SU-DHL-6 (cell line): Measurements from ENCODE around the gene TXN2.
A peak's percentile ranks its signal among the peaks of the same experiment; 100 is the strongest.

Experiments
- H2AFZ ChIP-seq: fragments of 200-600 bp; sonication (generic); 2 replicates; pipeline ENCODE4 v1.6.1; 2014; ENCODE audit warnings: low read depth, mild to moderate bottlenecking, moderate library complexity, mixed read lengths, antibody characterized with exemption, low read length; ENCODE audit not compliant: severe bottlenecking
- H3F3A ChIP-seq: fragments of 200-600 bp; shearing (Covaris generic); 2 replicates; pipeline ENCODE4 v1.6.0; 2016; ENCODE audit warnings: antibody characterized with exemption, mild to moderate bottlenecking; ENCODE audit not compliant: insufficient read depth
- H3K27ac ChIP-seq: fragments of 200-600 bp; sonication (generic); 2 replicates; pipeline ENCODE4 v1.5.1; 2016; ENCODE audit warnings: low read depth, mild to moderate bottlenecking, low read length, moderate library complexity, mixed read lengths
- H3K27me3 ChIP-seq: fragments of 200-600 bp; sonication (generic), shearing (Covaris generic); 2 replicates; pipeline ENCODE4 v1.6.0; 2014; ENCODE audit warnings: mild to moderate bottlenecking, low read length
- H3K36me3 ChIP-seq: fragments of 200-600 bp; sonication (generic); 2 replicates; pipeline ENCODE4 v1.6.1; 2014; ENCODE audit warnings: mild to moderate bottlenecking, low read length, mixed read lengths
- H3K4me2 ChIP-seq: fragments of 300-600, 200-600 bp; shearing (Covaris generic), sonication (generic); 2 replicates; pipeline ENCODE4 v1.6.0; 2014; ENCODE audit warnings: low read length, low read depth, mild to moderate bottlenecking; ENCODE audit not compliant: poor library complexity, severe bottlenecking
- H3K4me3 ChIP-seq: fragments of 200-600 bp; sonication (generic); 2 replicates; pipeline ENCODE4 v1.5.1; 2014; ENCODE audit warnings: antibody characterized with exemption, low read length, mild to moderate bottlenecking, mixed read lengths; ENCODE audit not compliant: insufficient read depth, poor library complexity, severe bottlenecking
- H3K79me2 ChIP-seq: fragments of 200-600 bp; sonication (generic); 2 replicates; pipeline ENCODE4 v1.6.1; 2014; ENCODE audit warnings: mild to moderate bottlenecking, low read length, moderate library complexity; ENCODE audit not compliant: insufficient read depth
- H3K9ac ChIP-seq: fragments of 200-600 bp; sonication (generic); 2 replicates; pipeline ENCODE4 v1.7.0; 2014; ENCODE audit warnings: mild to moderate bottlenecking, low read length
- H3K9me2 ChIP-seq: fragments of 200-600 bp; sonication (generic); replicated peaks from 2 replicates; pipeline ENCODE4 v1.6.1; 2014; ENCODE audit warnings: low read length; ENCODE audit not compliant: insufficient read depth
- H3K9me3 ChIP-seq: fragments of 200-600 bp; sonication (generic); 2 replicates; pipeline ENCODE4 v1.6.1; 2014; ENCODE audit warnings: low read length, mixed read lengths; ENCODE audit not compliant: insufficient read depth
- H4K20me1 ChIP-seq: fragments of 200-600 bp; sonication (generic); 2 replicates; pipeline ENCODE4 v1.6.1; 2014; ENCODE audit warnings: low read depth, mild to moderate bottlenecking, antibody characterized with exemption, low read length, moderate library complexity, mixed read lengths
- CTCF ChIP-seq: fragments of 200-600 bp; sonication (generic); IDR thresholded peaks from one replicate; pipeline ENCODE4 v1.5.1; 2017; ENCODE audit warnings: antibody characterized with exemption, mild to moderate bottlenecking, low read length, moderate library complexity; ENCODE audit not compliant: insufficient read depth, poor library complexity, severe bottlenecking
- EZH2phosphoT487 ChIP-seq: fragments of 200-600 bp; sonication (generic), shearing (Covaris generic); conservative IDR thresholded peaks from 2 replicates; pipeline ENCODE4 v1.6.1; 2018; ENCODE audit warnings: mild to moderate bottlenecking, antibody characterized with exemption, low read length, moderate library complexity, mixed read lengths

The TXN2 gene

GRCh38 chr22:36492109-36492508 is 10.7 kb upstream of the TXN2 start:
- Histone ChIP-seq H3K4me3 (no peak overlapping the region), H4K20me1 (no peaks in the 10 kb centered on the region), H3K9ac (no peak overlapping the region), H3K36me3 (peaks cover 8% of the 10 kb centered on the region), H3K27me3 (no peaks in the 10 kb centered on the region), H3K9me2 (no peaks in the 10 kb centered on the region), H2AFZ (no peak overlapping the region), H3F3A (no peaks in the 10 kb centered on the region), H3K79me2 (no peaks in the 10 kb centered on the region), H3K4me2 (no peak overlapping the region), H3K9me3 (no peaks in the 10 kb centered on the region), H3K27ac (no peak overlapping the region)
- TF ChIP-seq CTCF, result no peak
- TF ChIP-seq EZH2phosphoT487, result no peak

- H3K27me3 ChIP-seq, result no peaks in the 10 kb centered on the region
- H2AFZ ChIP-seq, result no peak overlapping the region
- no peaks in the 10 kb centered on the region for H3K9me2 ChIP-seq
- no peaks in the 10 kb centered on the region for H3F3A ChIP-seq
- H3K9me3 ChIP-seq, result no peaks in the 10 kb centered on the region
- TF ChIP-seq EZH2phosphoT487 (no peak), CTCF (no peak)
- H3K9ac ChIP-seq, result no peak overlapping the region
- no peaks in the 10 kb centered on the region for H4K20me1 ChIP-seq
- no peaks in the 10 kb centered on the region for H3K79me2 ChIP-seq
- no peak overlapping the region for H3K4me3 ChIP-seq
- no peak overlapping the region for H3K4me2 ChIP-seq
- peaks cover 12% of the 10 kb centered on the region for H3K36me3 ChIP-seq
- H3K27ac ChIP-seq, result no peak overlapping the region
These were observed 9.7 kb upstream of the TXN2 start for GRCh38 chr22:36491155-36491554.

- peaks cover 9% of the 10 kb centered on the region for H3K36me3 ChIP-seq
- H3K9me2 ChIP-seq, result no peaks in the 10 kb centered on the region
- no peak overlapping the region for H3K9ac ChIP-seq
- no peak overlapping the region for H3K27ac ChIP-seq
- H3K79me2 ChIP-seq, result no peaks in the 10 kb centered on the region
- H3K9me3 ChIP-seq, result no peaks in the 10 kb centered on the region
- no peaks in the 10 kb centered on the region for H3F3A ChIP-seq
- no peak overlapping the region for H3K4me2 ChIP-seq
- no peak overlapping the region for H3K4me3 ChIP-seq
- TF ChIP-seq CTCF (peak; percentile 26), EZH2phosphoT487 (no peak)
- H4K20me1 ChIP-seq, result no peaks in the 10 kb centered on the region
- H3K27me3 ChIP-seq, result no peaks in the 10 kb centered on the region
- H2AFZ ChIP-seq, result no peak overlapping the region
These were observed 5.4 kb upstream of the TXN2 start for GRCh38 chr22:36486619-36487384.
